NCI-H526 (cell line): ENCODE data around the gene MRC2.
"Not testable (repeated sequence)": the region's sequence is repeated elsewhere in the genome, so short reads cannot be mapped to it uniquely, and the experiment has no call there.

ENCODE experiments used
- DNase-seq, 2 experiments: peaks; one replicate each; lab custom pipeline; 2025; lab: John Stamatoyannopoulos, UW

The MRC2 gene

GRCh38 chr17:62627219-62627903, at the start of gene MRC2:
Gene MRC2, plus strand, starts transcription at chr17:62627670. Its CDS starts 133 bp downstream, at chr17:62627803.
- DNase-seq: peak in 1 of 2 experiments; percentile 54

- DNase-seq: no peak
Observed at GRCh38 chr17:62578757-62579487, 48.5 kb upstream of the MRC2 start.

- DNase-seq: no peak
Observed at GRCh38 chr17:62580947-62581346, 46.5 kb upstream of the MRC2 start.

- DNase-seq: no peak
Observed at GRCh38 chr17:62581764-62582163, 45.7 kb upstream of the MRC2 start.

GRCh38 chr17:62587554-62587953, 39.9 kb upstream of the MRC2 start:
- no peak for DNase-seq

GRCh38 chr17:62588109-62588508, 39.4 kb upstream of the MRC2 start:
- no peak for DNase-seq

- no peak for DNase-seq
Observed at GRCh38 chr17:62591333-62591732, 36.1 kb upstream of the MRC2 start.

- not testable (repeated sequence) for DNase-seq
Observed at GRCh38 chr17:62591822-62592221, 35.6 kb upstream of the MRC2 start.

- DNase-seq: no peak
Observed at GRCh38 chr17:62592341-62593099, 35.0 kb upstream of the MRC2 start.

GRCh38 chr17:62595484-62595883, 32.0 kb upstream of the MRC2 start:
- no peak for DNase-seq

- no peak for DNase-seq
Observed at GRCh38 chr17:62596662-62597061, 30.8 kb upstream of the MRC2 start.

GRCh38 chr17:62597150-62597549, 30.3 kb upstream of the MRC2 start:
- no peak for DNase-seq

- DNase-seq: no peak
Observed at GRCh38 chr17:62597920-62598319, 29.6 kb upstream of the MRC2 start.

GRCh38 chr17:62599964-62600657, 27.4 kb upstream of the MRC2 start:
- DNase-seq: no peak

- DNase-seq: no peak
Observed at GRCh38 chr17:62600805-62601204, 26.7 kb upstream of the MRC2 start.

- no peak for DNase-seq
Observed at GRCh38 chr17:62601471-62601870, 26.0 kb upstream of the MRC2 start.

GRCh38 chr17:62603783-62604182, 23.7 kb upstream of the MRC2 start:
- not testable (repeated sequence) for DNase-seq

GRCh38 chr17:62605588-62605987, 21.9 kb upstream of the MRC2 start:
- DNase-seq: no peak

- DNase-seq: no peak
Observed at GRCh38 chr17:62611292-62611691, 16.2 kb upstream of the MRC2 start.

- no peak for DNase-seq
Observed at GRCh38 chr17:62611728-62612127, 15.7 kb upstream of the MRC2 start.

GRCh38 chr17:62612289-62612688, 15.2 kb upstream of the MRC2 start:
- not testable (repeated sequence) for DNase-seq

- DNase-seq: not testable (repeated sequence)
Observed at GRCh38 chr17:62613095-62613494, 14.4 kb upstream of the MRC2 start.
